Tongue (tissue), 2 donors: ENCODE data around the gene PCDHA4. TPM values are rescaled to one million over a fixed set of nuclear protein-coding genes. Genes with fewer than 3 reads are reported as not detected.
"Not testable (repeated sequence)": the region's sequence is repeated elsewhere in the genome, so short reads cannot be mapped to it uniquely, and the experiment has no call there.

Source experiments
- DNase-seq: peaks from one replicate; pipeline ENCODE4 v3.0.0-alpha.2; 2015
- total RNA-seq: library from RNA; depleted of rRNA; stranded (reverse); fragments of >200 nt; gene quantifications from one replicate; pipeline ENCODE4 v1.2.3, GENCODE V29; 2014

The PCDHA4 gene
- total RNA-seq, 1 donor from 2014 or later: 1.4 TPM

DNA sequence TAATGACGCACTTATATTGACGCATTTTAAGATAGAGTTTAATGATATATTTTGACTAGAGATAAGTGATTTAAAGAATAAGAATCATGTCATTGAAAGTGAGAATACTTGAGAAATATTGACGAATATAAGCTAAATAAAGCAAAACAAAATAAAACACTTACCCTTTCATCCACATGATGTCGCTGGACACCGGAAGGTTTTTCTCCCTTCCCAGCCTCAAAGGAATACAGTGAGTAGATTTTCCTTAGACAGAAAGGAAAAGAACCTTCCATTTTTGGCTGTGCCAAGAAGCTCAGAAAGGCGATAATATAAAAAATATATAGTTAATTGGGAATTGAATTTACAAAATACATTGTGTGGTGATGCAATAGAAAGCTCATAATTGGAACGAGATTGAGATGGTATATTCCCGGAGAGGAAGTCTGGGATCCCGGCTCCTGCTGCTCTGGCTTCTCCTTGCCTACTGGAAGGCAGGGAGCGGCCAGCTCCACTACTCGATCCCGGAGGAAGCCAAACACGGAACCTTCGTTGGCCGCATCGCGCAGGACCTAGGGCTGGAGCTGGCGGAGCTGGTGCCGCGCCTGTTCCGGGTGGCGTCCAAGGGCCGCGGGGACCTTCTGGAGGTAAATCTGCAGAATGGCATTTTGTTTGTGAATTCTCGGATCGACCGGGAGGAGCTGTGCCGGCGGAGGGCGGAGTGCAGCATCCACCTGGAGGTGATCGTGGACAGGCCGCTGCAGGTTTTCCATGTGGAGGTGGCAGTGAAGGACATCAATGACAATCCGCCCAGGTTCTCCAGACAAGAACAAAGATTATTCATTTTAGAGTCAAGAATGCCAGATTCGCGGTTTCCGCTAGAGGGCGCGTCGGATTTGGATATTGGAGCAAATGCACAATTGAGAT, 14.8 kb downstream of the PCDHA4 start, which contains the start of gene PCDHA5:
Gene PCDHA5, plus strand, starts transcription at position 239 of the 906 bp plus-strand sequence.
- DNase-seq: peak; percentile 10

- DNase-seq: no peak
Observed at GRCh38 chr5:140822281-140822629, 15.4 kb downstream of the PCDHA4 start.

DNA sequence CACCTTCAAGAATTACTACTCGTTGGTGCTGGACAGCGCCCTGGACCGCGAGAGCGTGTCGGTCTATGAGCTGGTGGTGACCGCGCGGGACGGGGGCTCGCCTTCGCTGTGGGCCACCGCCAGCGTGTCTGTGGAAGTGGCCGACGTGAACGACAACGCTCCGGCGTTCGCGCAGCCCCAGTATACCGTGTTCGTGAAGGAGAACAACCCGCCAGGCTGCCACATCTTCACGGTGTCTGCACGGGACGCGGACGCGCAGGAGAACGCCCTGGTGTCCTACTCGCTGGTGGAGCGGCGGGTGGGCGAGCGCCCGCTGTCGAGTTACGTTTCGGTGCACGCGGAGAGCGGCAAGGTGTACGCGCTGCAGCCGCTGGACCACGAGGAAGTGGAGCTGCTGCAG, 16.1 kb downstream of the PCDHA4 start:
- DNase-seq: not testable (repeated sequence)

DNA sequence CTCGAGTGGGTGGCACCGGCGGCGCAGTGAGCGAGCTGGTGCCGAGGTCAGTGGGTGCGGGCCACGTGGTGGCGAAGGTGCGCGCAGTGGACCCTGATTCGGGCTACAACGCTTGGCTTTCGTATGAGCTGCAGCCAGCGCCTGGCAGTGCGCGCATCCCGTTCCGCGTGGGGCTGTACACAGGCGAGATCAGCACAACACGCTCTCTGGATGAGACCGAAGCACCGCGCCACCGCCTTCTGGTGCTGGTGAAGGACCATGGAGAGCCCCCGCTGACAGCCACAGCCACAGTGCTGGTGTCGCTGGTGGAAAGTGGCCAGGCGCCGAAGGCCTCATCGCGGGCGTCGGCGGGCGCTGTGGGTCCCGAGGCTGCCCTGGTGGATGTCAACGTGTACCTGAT, 16.6 kb downstream of the PCDHA4 start:
- DNase-seq: no peak

GRCh38 chr5:140827704-140828361, 21.0 kb downstream of the PCDHA4 start, which contains the start of gene PCDHA6:
PCDHA6 (plus strand) TSS chr5:140827960; CDS start chr5:140828092, 132 bp downstream.
- DNase-seq: peak; percentile 1

GRCh38 chr5:140828362-140828737, 21.5 kb downstream of the PCDHA4 start:
- DNase-seq: no peak

GRCh38 chr5:140829511-140830501, 22.9 kb downstream of the PCDHA4 start:
- DNase-seq: not testable (repeated sequence)

DNA sequence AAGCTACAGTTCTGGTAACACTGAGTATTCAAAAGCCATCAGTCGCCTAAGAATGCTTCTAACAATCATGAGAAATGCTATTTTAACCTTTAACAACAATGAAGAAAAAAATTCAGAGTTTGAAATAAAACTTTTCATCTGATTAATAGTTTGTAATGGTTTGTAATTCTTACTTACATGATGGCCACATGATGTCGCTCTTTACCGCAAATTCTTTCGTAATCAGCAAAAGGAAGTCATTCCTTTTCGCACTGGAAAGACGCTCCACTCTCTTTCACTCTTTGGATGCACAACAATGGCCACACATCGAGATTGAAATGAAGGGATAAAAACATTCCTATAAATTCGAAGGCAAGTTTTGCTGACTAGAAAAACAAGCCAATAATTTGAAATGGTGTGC, 27.1 kb downstream of the PCDHA4 start, which contains the start of gene PCDHA7:
Gene PCDHA7, plus strand, starts transcription at position 277 of the 400 bp plus-strand sequence. Its CDS starts 115 bp downstream, at position 392.
- peak; percentile 6 for DNase-seq

- not testable (repeated sequence) for DNase-seq
Observed at GRCh38 chr5:140834439-140835008, 27.7 kb downstream of the PCDHA4 start.

GRCh38 chr5:140835622-140836510, 29.0 kb downstream of the PCDHA4 start:
- DNase-seq: no peak

DNA sequence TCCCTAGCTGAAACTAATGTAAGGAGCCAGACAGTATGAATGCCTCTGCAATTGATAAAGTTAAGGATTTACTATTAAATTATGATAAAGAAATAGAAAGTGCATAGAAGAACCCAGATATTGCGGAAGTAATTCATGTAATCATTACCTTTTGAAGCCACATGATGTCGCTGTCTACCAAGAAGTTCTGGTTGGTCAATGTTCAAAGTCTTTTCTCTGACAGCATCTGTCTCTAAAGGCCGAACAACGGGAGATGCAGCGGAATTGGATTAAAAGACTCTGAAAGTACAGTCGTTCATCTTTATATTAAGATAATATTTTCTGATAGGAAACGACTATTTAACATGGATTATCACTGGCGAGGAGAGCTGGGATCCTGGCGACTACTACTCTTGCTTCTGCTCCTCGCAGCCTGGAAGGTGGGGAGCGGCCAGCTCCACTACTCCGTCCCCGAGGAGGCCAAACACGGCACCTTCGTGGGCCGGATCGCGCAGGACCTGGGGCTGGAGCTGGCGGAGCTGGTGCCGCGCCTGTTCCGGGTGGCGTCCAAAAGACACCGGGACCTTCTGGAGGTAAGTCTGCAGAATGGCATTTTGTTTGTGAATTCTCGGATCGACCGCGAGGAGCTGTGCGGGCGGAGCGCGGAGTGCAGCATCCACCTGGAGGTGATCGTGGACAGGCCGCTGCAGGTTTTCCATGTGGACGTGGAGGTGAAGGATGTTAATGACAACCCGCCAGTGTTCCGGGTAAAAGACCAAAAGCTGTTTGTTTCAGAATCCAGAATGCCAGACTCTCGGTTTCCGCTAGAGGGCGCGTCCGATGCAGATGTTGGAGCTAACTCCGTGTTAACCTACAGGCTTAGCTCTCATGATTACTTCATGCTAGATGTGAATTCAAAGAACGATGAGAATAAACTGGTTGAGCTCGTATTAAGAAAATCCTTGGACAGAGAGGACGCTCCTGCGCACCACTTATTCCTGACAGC, 34.4 kb downstream of the PCDHA4 start, which contains the start of gene PCDHA8:
Gene PCDHA8, plus strand, starts transcription at position 210 of the 985 bp plus-strand sequence. Its CDS starts 135 bp downstream, at position 345.
- DNase-seq: peak; percentile 1

DNA sequence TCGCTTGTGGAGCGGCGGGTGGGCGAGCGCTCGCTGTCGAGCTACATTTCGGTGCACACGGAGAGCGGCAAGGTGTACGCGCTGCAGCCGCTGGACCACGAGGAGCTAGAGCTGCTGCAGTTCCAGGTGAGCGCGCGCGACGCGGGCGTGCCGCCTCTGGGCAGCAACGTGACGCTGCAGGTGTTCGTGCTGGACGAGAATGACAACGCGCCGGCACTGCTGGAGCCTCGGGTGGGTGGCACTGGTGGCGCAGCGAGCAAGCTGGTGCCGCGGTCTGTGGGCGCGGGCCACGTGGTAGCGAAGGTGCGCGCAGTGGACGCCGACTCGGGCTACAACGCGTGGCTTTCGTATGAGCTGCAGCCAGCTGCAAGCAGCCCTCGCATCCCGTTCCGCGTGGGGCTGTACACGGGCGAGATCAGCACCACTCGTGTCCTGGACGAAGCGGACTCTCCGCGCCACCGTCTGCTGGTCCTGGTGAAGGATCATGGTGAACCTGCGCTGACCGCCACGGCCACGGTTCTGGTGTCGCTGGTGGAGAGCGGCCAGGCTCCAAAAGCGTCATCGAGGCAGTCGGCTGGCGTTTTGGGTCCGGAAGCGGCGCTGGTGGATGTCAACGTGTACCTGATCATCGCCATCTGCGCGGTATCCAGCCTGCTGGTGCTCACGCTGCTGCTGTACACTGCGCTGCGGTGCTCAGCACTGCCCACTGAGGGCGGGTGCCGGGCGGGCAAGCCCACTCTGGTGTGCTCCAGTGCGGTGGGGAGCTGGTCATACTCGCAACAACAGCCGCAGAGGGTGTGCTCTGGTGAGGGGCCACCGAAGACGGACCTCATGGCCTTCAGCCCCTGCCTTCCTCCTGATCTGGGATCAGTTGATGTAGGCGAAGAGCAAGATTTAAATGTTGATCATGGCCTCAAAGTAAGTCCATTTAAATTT, 36.2 kb downstream of the PCDHA4 start:
- DNase-seq: no peak

DNA sequence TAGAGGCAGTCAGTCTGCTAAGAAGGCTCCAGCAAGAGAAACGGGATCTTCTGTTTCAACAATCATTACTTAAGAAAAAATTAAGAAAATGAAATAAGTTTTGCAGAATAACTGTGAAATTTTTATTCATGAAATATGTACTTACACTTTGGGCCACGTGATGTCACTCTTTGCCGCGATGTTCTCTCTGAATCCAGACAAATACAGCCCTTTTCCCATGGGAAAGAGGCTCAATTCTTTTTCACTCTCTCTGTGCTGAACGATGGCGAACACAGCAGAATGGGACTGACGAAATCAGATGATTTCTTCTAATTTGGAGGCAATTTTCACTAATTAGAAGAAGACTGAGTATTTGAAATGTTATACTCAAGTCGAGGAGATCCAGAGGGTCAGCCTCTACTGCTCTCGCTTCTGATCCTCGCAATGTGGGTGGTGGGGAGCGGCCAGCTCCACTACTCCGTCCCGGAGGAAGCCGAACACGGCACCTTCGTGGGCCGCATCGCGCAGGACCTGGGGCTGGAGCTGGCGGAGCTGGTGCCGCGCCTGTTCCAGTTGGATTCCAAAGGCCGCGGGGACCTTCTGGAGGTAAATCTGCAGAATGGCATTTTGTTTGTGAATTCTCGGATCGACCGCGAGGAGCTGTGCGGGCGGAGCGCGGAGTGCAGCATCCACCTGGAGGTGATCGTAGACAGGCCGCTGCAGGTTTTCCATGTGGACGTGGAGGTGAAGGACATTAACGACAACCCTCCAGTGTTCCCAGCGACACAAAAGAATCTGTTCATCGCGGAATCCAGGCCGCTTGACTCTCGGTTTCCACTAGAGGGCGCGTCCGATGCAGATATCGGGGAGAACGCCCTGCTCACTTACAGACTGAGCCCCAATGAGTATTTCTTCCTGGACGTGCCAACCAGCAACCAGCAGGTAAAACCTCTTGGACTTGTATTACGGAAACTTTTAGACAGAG, 41.6 kb downstream of the PCDHA4 start, which contains the start of gene PCDHA9:
Gene PCDHA9, plus strand, starts transcription at position 244 of the 964 bp plus-strand sequence. Its CDS starts 114 bp downstream, at position 358.
- DNase-seq: not testable (repeated sequence)

DNA sequence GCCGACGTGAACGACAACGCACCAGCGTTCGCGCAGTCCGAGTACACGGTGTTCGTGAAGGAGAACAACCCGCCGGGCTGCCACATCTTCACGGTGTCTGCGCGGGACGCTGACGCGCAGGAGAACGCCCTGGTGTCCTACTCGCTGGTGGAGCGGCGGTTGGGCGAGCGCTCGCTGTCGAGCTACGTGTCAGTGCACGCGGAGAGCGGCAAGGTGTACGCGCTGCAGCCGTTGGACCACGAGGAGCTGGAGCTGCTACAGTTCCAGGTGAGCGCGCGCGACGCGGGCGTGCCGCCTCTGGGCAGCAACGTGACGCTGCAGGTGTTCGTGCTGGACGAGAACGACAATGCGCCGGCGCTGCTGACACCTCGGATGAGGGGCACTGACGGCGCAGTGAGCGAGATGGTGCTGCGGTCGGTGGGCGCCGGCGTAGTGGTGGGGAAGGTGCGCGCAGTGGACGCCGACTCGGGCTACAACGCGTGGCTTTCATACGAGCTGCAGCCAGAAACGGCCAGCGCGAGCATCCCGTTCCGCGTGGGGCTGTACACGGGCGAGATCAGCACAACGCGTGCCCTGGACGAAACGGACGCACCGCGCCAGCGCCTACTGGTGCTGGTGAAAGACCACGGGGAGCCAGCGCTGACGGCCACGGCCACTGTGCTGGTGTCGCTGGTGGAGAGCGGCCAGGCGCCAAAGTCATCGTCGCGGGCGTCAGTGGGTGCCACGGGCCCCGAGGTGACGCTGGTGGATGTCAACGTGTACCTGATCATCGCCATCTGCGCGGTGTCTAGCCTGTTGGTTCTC, 43.2 kb downstream of the PCDHA4 start:
- not testable (repeated sequence) for DNase-seq
